ENCODE measurements around the gene RERE. TPM values are rescaled to one million over a fixed set of nuclear protein-coding genes. Genes with fewer than 3 reads are reported as not detected.
A peak's percentile ranks its signal among the peaks of the same experiment; 100 is the strongest.

The RERE gene
- total RNA-seq, 1 experiment from 2014 or later, result 161 TPM

DNA sequence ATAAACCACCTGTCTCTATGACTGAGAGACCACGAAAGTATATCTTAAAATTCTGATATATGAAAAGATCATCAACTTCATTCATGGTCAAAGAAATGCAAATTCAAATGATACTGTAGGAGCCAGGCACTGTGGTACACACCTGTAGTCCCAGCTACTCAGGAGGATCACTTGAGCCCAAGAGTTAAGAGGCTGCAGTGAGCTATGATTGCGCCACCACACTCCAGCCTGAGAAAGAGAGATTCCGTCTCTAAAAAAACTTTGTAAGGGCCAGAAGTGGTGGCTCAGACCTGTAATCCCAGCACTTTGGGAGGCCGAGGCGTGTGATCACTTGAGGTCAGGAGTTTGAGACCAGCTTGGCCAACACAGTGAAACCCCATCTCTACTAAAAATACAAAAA, 17.0 kb downstream of the RERE start:
- POLR2A ChIA-PET, result interaction anchor here (0.6 kb wide), 1 partner anchor 90 kb away, joined by 3 read pairs; no protein-coding TSS in a partner anchor
- Mint-ChIP-seq H3K27ac (no peak overlapping the region), H3K36me3 (peaks cover 6% of the 10 kb centered on the region; the same call in 1 of the 2 replicates), H3K4me1 (peaks cover 22% of the 10 kb centered on the region), H3K27me3 (ENCODE audit: low read depth) (no peaks in the 10 kb centered on the region), H3K9me3 (no peaks in the 10 kb centered on the region), H3K4me3 (no peak overlapping the region)
- ATAC-seq (no peak), DNase-seq (ENCODE audit: low spot score) (no peak)
- CTCF ChIA-PET, result interaction anchor here (1.4 kb wide), 1 partner anchor 48 kb away, joined by 4 read pairs; no protein-coding TSS in a partner anchor
- TF ChIP-seq, protein P1, sequence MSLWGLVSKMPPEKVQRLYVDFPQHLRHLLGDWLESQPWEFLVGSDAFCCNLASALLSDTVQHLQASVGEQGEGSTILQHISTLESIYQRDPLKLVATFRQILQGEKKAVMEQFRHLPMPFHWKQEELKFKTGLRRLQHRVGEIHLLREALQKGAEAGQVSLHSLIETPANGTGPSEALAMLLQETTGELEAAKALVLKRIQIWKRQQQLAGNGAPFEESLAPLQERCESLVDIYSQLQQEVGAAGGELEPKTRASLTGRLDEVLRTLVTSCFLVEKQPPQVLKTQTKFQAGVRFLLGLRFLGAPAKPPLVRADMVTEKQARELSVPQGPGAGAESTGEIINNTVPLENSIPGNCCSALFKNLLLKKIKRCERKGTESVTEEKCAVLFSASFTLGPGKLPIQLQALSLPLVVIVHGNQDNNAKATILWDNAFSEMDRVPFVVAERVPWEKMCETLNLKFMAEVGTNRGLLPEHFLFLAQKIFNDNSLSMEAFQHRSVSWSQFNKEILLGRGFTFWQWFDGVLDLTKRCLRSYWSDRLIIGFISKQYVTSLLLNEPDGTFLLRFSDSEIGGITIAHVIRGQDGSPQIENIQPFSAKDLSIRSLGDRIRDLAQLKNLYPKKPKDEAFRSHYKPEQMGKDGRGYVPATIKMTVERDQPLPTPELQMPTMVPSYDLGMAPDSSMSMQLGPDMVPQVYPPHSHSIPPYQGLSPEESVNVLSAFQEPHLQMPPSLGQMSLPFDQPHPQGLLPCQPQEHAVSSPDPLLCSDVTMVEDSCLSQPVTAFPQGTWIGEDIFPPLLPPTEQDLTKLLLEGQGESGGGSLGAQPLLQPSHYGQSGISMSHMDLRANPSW (CRISPR knock-in tag; conservative IDR thresholded peaks at IDR 0.05; ENCODE audit: low read depth), result no peak
- TF ChIP-seq RELA (CRISPR knock-in tag; IDR thresholded peaks at IDR 0.05; ENCODE audit: borderline replicate concordance) (no peak), TP53 (CRISPR knock-in tag; IDR thresholded peaks at IDR 0.05) (no peak), ESRRA (CRISPR knock-in tag; IDR thresholded peaks at IDR 0.05; ENCODE audit: borderline replicate concordance) (no peak), TCF7 (CRISPR knock-in tag; IDR thresholded peaks at IDR 0.05; ENCODE audit: low read depth) (no peak), TEAD1 (CRISPR knock-in tag; IDR thresholded peaks at IDR 0.05) (no peak), HMGA2 (CRISPR knock-in tag; IDR thresholded peaks at IDR 0.05) (no peak), MXD4 (CRISPR knock-in tag; IDR thresholded peaks at IDR 0.05; ENCODE audit: borderline replicate concordance) (no peak), ETV6 (CRISPR knock-in tag; IDR thresholded peaks at IDR 0.05) (no peak), ZNF121 (CRISPR knock-in tag; IDR thresholded peaks at IDR 0.05) (no peak), NFE2L1 (CRISPR knock-in tag; IDR thresholded peaks at IDR 0.05) (no peak), NR2C2 (CRISPR knock-in tag; IDR thresholded peaks at IDR 0.05) (no peak)
- TF ChIP-seq, protein P2, sequence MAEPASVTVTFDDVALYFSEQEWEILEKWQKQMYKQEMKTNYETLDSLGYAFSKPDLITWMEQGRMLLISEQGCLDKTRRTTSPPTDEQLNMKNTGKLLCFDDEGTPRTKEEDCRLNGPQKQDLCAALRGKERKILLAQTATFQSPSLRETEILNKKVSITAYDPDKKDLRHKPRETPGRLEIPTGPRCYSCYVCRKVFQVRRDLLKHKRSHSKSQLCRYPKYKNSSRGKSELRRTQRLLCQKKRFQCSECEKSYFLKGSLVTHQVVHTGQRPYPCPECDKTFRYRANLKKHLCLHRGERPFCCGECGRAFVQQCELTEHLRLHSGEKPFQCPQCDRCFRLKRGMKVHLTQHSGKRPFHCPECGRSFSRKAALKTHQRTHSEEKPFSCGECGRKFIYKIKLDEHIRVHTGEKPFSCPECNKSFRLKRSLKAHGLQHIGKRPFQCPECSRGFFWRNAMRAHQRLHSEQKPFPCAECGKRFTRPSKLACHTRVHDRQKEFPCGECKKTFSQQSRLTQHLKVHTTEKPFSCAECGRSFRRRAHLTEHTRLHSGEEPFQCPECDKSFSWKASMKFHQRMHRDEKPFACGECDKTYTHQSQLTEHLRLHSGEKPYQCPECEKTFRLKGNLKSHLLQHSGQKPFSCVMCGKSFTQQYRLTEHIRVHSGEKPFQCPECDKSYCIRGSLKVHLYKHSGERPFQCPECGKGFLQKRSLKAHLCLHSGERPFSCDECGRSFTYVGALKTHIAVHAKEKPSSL (CRISPR knock-in tag; conservative IDR thresholded peaks at IDR 0.05), result no peak
- TF ChIP-seq, protein P3, sequence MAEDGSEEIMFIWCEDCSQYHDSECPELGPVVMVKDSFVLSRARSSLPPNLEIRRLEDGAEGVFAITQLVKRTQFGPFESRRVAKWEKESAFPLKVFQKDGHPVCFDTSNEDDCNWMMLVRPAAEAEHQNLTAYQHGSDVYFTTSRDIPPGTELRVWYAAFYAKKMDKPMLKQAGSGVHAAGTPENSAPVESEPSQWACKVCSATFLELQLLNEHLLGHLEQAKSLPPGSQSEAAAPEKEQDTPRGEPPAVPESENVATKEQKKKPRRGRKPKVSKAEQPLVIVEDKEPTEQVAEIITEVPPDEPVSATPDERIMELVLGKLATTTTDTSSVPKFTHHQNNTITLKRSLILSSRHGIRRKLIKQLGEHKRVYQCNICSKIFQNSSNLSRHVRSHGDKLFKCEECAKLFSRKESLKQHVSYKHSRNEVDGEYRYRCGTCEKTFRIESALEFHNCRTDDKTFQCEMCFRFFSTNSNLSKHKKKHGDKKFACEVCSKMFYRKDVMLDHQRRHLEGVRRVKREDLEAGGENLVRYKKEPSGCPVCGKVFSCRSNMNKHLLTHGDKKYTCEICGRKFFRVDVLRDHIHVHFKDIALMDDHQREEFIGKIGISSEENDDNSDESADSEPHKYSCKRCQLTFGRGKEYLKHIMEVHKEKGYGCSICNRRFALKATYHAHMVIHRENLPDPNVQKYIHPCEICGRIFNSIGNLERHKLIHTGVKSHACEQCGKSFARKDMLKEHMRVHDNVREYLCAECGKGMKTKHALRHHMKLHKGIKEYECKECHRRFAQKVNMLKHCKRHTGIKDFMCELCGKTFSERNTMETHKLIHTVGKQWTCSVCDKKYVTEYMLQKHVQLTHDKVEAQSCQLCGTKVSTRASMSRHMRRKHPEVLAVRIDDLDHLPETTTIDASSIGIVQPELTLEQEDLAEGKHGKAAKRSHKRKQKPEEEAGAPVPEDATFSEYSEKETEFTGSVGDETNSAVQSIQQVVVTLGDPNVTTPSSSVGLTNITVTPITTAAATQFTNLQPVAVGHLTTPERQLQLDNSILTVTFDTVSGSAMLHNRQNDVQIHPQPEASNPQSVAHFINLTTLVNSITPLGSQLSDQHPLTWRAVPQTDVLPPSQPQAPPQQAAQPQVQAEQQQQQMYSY (CRISPR knock-in tag; IDR thresholded peaks at IDR 0.05), result no peak
- TF ChIP-seq, protein P4, sequence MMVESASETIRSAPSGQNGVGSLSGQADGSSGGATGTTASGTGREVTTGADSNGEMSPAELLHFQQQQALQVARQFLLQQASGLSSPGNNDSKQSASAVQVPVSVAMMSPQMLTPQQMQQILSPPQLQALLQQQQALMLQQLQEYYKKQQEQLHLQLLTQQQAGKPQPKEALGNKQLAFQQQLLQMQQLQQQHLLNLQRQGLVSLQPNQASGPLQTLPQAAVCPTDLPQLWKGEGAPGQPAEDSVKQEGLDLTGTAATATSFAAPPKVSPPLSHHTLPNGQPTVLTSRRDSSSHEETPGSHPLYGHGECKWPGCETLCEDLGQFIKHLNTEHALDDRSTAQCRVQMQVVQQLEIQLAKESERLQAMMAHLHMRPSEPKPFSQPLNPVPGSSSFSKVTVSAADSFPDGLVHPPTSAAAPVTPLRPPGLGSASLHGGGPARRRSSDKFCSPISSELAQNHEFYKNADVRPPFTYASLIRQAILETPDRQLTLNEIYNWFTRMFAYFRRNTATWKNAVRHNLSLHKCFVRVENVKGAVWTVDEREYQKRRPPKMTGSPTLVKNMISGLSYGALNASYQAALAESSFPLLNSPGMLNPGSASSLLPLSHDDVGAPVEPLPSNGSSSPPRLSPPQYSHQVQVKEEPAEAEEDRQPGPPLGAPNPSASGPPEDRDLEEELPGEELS (CRISPR knock-in tag; IDR thresholded peaks at IDR 0.05), result no peak

DNA sequence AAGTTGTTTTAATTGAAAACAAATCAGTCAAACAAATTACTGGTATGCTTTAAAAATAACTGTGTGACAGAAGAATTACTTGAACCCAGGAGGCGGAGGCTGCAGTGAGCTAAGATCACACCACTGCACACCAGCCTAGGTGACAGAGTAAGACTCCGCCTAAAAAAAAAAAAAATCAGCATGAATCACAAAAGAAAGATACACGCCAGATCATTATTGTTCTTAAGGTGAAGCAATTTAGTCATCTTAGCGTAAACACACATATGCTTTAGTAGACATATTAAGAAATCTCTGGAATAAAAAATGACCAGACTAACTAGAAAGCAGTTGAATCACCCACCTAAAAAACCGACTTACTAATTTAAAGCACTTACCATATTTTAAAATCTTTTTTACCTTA, 20.2 kb downstream of the RERE start:
- Mint-ChIP-seq H3K27ac (0 out of 2 replicates have a peak overlapping the region, but pooled peaks have one; percentile 19), H3K36me3 (peaks cover 6% of the 10 kb centered on the region; the same call in 1 of the 2 replicates), H3K4me3 (no peak overlapping the region), H3K27me3 (ENCODE audit: low read depth) (no peaks in the 10 kb centered on the region), H3K9me3 (no peaks in the 10 kb centered on the region), H3K4me1 (peaks cover 35% of the 10 kb centered on the region)
- POLR2A ChIA-PET, result no interaction called here
- CTCF ChIA-PET, result no interaction called here
- DNase-seq (ENCODE audit: low spot score) (no peak), ATAC-seq (no peak)
- no peak for TF ChIP-seq MYBL2 (CRISPR knock-in tag; IDR thresholded peaks at IDR 0.05)
- no peak for TF ChIP-seq ZNF232 (CRISPR knock-in tag; IDR thresholded peaks at IDR 0.05)
- TF ChIP-seq, protein P5, sequence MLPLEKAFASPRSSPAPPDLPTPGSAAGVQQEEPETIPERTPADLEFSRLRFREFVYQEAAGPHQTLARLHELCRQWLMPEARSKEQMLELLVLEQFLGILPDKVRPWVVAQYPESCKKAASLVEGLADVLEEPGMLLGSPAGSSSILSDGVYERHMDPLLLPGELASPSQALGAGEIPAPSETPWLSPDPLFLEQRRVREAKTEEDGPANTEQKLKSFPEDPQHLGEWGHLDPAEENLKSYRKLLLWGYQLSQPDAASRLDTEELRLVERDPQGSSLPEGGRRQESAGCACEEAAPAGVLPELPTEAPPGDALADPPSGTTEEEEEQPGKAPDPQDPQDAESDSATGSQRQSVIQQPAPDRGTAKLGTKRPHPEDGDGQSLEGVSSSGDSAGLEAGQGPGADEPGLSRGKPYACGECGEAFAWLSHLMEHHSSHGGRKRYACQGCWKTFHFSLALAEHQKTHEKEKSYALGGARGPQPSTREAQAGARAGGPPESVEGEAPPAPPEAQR (CRISPR knock-in tag; IDR thresholded peaks at IDR 0.05), result no peak
- no peak for TF ChIP-seq SMAD3 (CRISPR knock-in tag; IDR thresholded peaks at IDR 0.05; ENCODE audit: borderline replicate concordance)
- TF ChIP-seq, protein P6, sequence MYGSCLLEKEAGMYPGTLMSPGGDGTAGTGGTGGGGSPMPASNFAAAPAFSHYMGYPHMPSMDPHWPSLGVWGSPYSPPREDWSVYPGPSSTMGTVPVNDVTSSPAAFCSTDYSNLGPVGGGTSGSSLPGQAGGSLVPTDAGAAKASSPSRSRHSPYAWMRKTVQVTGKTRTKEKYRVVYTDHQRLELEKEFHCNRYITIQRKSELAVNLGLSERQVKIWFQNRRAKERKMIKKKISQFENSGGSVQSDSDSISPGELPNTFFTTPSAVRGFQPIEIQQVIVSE (CRISPR knock-in tag; IDR thresholded peaks at IDR 0.05; ENCODE audit: borderline replicate concordance), result no peak
- no peak for TF ChIP-seq JAZF1 (CRISPR knock-in tag; IDR thresholded peaks at IDR 0.05)
- TF ChIP-seq EMX1 (CRISPR knock-in tag; IDR thresholded peaks at IDR 0.05), result no peak
- no peak for TF ChIP-seq ZNF671 (CRISPR knock-in tag; IDR thresholded peaks at IDR 0.05)
- TF ChIP-seq ZNF396 (CRISPR knock-in tag; IDR thresholded peaks at IDR 0.05; ENCODE audit: borderline replicate concordance), result no peak
- TF ChIP-seq PRRX2 (CRISPR knock-in tag; IDR thresholded peaks at IDR 0.05), result no peak

Data from WTC11 (cell line).